ENCODE results near the gene C19orf25. TPM values are rescaled to one million over a fixed set of nuclear protein-coding genes. Genes with fewer than 3 reads are reported as not detected.

The C19orf25 gene
- total RNA-seq: 10 to 100 TPM; 48.0 to 51.2 TPM

DNA sequence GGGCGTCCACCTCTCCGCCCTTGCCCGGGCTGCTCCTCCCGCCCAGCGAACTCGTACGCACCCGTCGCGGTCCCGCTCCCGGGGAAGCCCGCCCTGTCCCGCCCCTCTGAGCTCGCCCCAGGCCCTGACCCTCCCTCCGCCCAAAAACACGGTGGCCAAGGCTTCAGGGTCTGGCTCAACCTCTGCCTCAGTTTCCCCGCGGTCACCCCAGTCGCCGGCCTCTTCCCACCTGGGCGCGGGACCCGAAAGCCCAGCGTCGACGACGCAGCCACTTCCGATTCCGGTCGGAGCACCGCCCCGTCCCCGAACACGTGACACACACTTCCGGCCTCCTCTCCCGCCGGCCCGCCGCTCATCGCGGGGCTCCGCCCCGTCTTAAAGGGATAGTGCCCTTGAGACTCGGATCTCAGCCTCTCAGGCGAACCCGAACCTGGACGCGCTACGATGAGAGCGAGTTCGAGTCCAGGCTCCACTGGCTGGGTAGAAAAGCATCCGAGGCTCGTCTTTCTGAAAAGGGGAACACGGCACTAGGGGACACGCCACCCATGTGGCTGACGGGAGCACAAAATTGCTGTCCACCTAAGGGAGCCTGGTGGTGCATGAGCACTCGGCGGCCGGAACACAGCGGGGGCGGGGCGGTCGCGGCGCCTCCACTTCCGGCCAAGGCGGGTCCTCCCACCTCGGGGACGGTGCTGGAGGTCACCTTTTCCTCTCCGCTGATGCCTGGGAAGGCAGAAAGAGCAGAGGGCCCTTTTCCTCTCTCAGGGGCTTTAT lies at the start of gene C19orf25:
Gene C19orf25 (minus strand): TSS at position 282 of the 774 bp plus-strand sequence. CDS start 312 bp downstream, outside the sequence.
- peak; percentile 94 for DNase-seq
- no peaks in the 10 kb centered on the region for H3K27me3 Mint-ChIP-seq
- no peaks in the 10 kb centered on the region for H3K9me3 Mint-ChIP-seq
- peak within 1 kb of the TSS; percentile 100 for H3K4me3 Mint-ChIP-seq
- peaks cover 8% of the 10 kb centered on the region for H3K4me1 Mint-ChIP-seq
- ATAC-seq (ENCODE audit: low read depth): peak; percentile 88
- H3K36me3 Mint-ChIP-seq: peaks cover 2% of the 10 kb centered on the region
- POLR2A ChIA-PET: no interaction called here
- peak within 1 kb of the TSS; percentile 98 for H3K27ac Mint-ChIP-seq

DNA sequence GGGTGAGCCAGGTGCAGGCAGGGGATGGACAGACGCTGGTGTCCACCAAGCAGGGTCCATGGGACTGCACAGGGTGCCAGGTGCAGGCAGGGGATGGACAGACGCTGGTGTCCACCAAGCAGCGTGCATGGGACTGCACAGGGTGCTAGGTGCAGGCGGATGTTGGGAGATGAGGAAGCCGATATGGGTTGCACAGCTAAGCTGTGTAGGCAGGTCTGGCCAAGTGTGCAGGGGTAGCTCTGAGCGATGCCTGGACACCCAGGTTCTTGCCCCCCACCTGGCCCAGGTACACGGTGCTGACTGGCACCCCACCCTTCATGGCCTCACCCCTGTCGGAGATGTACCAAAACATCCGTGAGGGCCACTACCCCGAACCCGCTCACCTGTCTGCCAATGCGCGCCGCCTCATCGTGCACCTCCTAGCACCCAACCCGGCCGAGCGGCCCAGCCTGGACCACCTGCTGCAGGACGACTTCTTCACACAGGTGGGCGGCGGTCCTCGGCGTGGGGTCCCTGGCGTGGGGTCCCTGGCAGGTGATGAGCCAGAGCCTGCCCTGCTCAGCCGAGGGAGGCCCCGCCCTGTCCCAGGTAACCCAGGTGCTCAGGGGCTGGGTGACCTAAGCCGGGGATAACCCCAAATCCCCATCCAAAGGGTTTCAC lies 48.8 kb upstream of the C19orf25 start:
- Mint-ChIP-seq H3K4me3 (no peak overlapping the region), H3K9me3 (no peaks in the 10 kb centered on the region), H3K36me3 (no peaks in the 10 kb centered on the region), H3K4me1 (peaks cover 4% of the 10 kb centered on the region), H3K27me3 (peaks cover 21% of the 10 kb centered on the region), H3K27ac (no peak overlapping the region)
- ATAC-seq (ENCODE audit: low read depth): no peak
- DNase-seq: no peak
- POLR2A ChIA-PET: no interaction called here

DNA sequence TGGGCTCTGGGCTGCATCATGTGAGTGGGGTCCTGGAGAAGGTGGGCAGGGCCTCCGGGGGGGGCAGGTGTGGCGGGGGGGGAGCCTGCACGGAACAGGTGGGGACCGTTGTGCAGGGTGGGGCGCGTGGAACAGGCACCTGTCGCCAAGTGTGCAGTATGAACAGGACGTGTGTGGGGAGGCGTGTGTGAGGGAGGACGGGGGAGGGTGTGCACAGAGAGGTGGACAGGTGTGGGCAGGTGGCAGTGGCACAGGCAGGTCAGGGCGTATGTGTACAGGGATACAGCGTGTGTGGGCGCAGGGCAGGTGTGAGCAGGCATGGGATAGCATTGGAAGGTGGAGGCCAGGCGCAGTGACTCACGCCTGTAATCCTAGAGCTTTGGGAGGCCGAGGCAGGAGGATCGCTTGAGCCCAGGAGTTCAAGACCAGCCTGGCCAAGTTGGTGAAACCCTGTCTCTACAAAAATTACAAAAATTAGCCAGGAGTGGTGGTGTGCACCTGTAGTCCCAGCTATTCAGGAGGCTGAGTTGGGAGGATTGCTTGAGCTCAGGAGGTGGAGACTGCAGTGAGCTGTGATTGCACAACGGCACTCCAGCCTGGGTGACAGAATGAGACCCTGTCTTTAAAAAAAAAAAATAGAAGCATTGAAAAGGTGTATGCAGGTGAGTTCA lies 48.1 kb upstream of the C19orf25 start:
- POLR2A ChIA-PET: no interaction called here
- no peaks in the 10 kb centered on the region for H3K9me3 Mint-ChIP-seq
- no peaks in the 10 kb centered on the region for H3K36me3 Mint-ChIP-seq
- H3K27ac Mint-ChIP-seq: no peak overlapping the region
- peaks cover 23% of the 10 kb centered on the region for H3K27me3 Mint-ChIP-seq
- DNase-seq: no peak
- ATAC-seq (ENCODE audit: low read depth): no peak
- H3K4me1 Mint-ChIP-seq: peaks cover 4% of the 10 kb centered on the region
- no peak overlapping the region for H3K4me3 Mint-ChIP-seq

DNA sequence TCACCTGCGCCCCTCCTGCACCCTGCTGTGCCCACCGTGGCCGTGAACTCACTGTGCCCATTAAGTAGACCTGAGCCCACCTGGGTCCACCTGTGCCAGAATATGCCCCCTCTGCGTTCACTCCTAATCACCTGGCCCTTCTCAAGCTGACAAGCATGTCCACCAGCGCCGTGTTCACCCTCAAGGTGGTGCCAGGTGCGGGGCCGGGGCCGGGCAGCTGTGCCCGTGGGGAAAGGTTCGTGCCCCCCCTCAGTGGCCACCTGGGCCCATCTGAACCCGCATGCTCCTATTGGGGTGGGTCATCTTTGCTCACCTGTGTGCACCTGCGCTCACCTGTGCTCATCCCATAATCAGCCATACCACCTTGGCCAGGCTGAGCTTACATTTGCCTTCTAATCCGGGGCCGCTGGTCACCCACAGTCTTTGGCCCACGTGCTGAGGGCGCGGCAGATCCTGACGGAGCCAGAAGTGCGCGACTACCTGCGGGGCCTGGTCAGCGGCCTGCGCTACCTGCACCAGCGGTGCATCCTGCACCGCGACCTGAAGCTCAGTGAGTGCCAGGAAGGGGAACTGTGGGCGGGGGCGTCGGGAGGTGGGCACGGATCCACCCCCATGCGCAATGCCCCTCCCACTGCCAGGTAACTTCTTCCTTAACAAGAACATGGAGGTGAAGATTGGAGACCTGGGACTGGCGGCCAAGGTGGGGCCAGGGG lies 47.2 kb upstream of the C19orf25 start:
- Mint-ChIP-seq H3K4me1 (peaks cover 4% of the 10 kb centered on the region), H3K36me3 (no peaks in the 10 kb centered on the region), H3K27ac (no peak overlapping the region), H3K27me3 (peaks cover 23% of the 10 kb centered on the region), H3K9me3 (no peaks in the 10 kb centered on the region), H3K4me3 (no peak overlapping the region)
- no peak for ATAC-seq (ENCODE audit: low read depth)
- DNase-seq: no peak
- POLR2A ChIA-PET: no interaction called here

DNA sequence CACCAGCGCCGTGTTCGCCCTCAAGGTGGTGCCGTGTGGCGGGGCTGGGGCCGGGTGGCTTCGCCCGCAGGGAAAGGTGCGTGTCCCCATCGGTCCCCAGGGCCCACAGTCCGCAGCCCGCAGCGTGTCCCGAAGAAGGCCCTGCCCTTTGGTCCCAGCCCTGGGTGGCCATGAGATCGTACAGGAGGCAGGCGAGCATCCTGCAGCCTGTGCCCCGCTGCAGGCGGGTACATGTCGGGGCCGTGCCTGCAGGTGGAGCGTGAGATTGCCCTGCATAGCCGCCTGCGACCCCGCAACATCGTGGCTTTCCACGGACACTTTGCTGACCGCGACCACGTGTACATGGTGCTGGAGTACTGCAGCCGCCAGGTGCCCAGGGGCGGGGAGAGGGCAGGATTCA lies 46.3 kb upstream of the C19orf25 start:
- no peaks in the 10 kb centered on the region for H3K36me3 Mint-ChIP-seq
- no peaks in the 10 kb centered on the region for H3K9me3 Mint-ChIP-seq
- no peak overlapping the region for H3K4me3 Mint-ChIP-seq
- no peak for ATAC-seq (ENCODE audit: low read depth)
- no peak for DNase-seq
- peaks cover 4% of the 10 kb centered on the region for H3K4me1 Mint-ChIP-seq
- no peak overlapping the region for H3K27ac Mint-ChIP-seq
- peaks cover 23% of the 10 kb centered on the region for H3K27me3 Mint-ChIP-seq
- POLR2A ChIA-PET: no interaction called here

GRCh38 chr19:1524972-1525325 lies 45.9 kb upstream of the C19orf25 start:
- peaks cover 4% of the 10 kb centered on the region for H3K4me1 Mint-ChIP-seq
- H3K9me3 Mint-ChIP-seq: no peaks in the 10 kb centered on the region
- H3K27ac Mint-ChIP-seq: no peak overlapping the region
- no peak overlapping the region for H3K4me3 Mint-ChIP-seq
- POLR2A ChIA-PET: no interaction called here
- ATAC-seq (ENCODE audit: low read depth) (no peak), DNase-seq (no peak)
- H3K36me3 Mint-ChIP-seq: no peaks in the 10 kb centered on the region
- H3K27me3 Mint-ChIP-seq: peaks cover 23% of the 10 kb centered on the region

DNA sequence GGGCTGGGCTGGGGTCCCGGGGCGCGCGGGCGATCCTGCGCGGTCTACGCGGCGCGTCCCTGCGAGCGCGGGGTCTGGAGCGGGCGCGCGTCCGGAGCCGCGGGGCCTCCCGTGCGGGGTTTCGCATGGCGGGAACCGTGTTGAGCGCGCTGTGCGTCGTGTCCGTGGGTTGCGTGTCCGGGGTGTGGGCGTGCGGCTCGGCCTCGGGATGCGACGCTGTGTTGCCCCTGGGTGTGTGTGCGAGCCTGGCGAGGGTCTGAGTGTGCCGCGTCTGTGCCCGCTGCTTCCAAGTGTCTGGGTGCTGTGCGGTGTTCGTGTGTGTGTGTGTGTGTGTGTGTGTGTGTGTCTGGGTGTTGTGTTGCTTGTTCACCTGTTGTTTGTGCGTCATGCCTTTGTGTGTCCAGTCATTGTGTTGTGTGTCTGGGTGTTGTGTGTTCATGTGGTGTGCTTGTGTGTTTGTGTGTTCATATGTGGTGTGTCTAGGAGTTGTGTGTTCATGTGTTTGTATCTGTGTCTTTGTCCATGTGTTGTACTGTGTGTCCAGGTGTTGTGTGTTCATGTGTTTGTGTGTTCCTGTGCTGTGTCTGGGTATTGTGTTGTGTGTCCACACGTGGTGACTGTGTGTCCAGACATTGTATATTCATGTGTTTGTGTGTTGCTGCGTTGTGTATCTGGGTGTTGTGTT lies 45.4 kb upstream of the C19orf25 start:
- POLR2A ChIA-PET: no interaction called here
- H3K4me1 Mint-ChIP-seq: peaks cover 4% of the 10 kb centered on the region
- H3K36me3 Mint-ChIP-seq: no peaks in the 10 kb centered on the region
- peaks cover 23% of the 10 kb centered on the region for H3K27me3 Mint-ChIP-seq
- no peak overlapping the region for H3K4me3 Mint-ChIP-seq
- DNase-seq (no peak), ATAC-seq (ENCODE audit: low read depth) (no peak)
- no peaks in the 10 kb centered on the region for H3K9me3 Mint-ChIP-seq
- peak overlapping the region; percentile 35 for H3K27ac Mint-ChIP-seq

DNA sequence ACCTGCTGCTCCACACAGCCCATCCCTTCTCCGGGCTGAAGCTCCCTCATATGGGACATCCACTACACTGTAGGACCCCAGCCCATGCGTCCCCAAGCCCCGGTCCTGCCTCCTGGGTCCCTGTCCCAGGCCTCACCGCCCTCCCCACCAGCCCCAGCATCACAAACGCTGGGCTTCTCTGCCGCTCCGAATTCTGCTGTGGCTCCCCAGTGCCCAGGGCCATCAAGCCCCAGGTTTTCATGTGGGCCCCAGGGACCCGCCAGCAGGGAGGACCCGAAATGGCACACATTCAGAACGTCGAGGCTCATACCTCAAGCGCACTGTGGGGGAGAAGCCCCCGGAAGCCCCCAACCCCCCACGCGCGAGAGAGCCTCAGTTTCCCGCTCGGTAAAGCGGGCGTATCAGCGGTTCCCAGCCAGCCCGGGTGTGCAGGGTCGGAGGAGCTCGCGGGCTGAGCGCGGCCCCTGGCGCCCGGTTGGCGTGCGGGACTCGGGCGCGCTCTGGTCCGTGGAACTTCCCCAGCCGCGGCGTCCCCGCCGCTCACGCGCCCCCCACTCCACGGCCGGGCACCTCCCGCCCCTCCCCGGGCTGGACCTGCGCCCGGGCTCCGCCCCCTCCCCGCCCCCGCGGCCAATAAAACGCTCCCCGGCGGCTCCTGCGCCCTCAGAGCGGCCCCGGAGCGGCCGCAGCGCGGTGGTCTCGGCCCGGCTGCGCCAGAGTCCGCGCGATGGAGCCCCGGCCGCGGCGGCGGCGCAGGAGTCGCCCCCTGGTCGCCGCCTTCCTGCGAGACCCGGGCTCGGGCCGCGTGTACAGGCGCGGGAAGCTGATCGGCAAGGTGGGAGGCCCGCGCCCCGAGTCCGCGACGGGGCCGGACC lies 44.6 kb upstream of the C19orf25 start, which contains the start of gene PLK5:
Gene PLK5 (plus strand): TSS at position 666 of the 875 bp plus-strand sequence. CDS start 2,920 bp downstream, outside the sequence.
- Mint-ChIP-seq H3K9me3 (no peaks in the 10 kb centered on the region), H3K4me1 (peaks cover 4% of the 10 kb centered on the region), H3K36me3 (no peaks in the 10 kb centered on the region), H3K27ac (peak within 1 kb of the TSS; percentile 35), H3K27me3 (peaks cover 23% of the 10 kb centered on the region), H3K4me3 (no peak within 1 kb of the TSS)
- POLR2A ChIA-PET: no interaction called here
- ATAC-seq (ENCODE audit: low read depth) (no peak), DNase-seq (no peak)

- Mint-ChIP-seq H3K4me3 (no peak overlapping the region), H3K27me3 (peaks cover 23% of the 10 kb centered on the region), H3K4me1 (peaks cover 4% of the 10 kb centered on the region), H3K36me3 (no peaks in the 10 kb centered on the region), H3K27ac (no peak overlapping the region), H3K9me3 (no peaks in the 10 kb centered on the region)
- DNase-seq: no peak
- no peak for ATAC-seq (ENCODE audit: low read depth)
- POLR2A ChIA-PET: no interaction called here
These were observed 43.8 kb upstream of the C19orf25 start for GRCh38 chr19:1522838-1523237.

GRCh38 chr19:1522061-1522460 lies 43.0 kb upstream of the C19orf25 start:
- Mint-ChIP-seq H3K9me3 (no peaks in the 10 kb centered on the region), H3K36me3 (no peaks in the 10 kb centered on the region), H3K27ac (no peak overlapping the region), H3K27me3 (peaks cover 20% of the 10 kb centered on the region), H3K4me3 (no peak overlapping the region), H3K4me1 (peaks cover 4% of the 10 kb centered on the region)
- ATAC-seq (ENCODE audit: low read depth): no peak
- POLR2A ChIA-PET: no interaction called here
- no peak for DNase-seq

DNA sequence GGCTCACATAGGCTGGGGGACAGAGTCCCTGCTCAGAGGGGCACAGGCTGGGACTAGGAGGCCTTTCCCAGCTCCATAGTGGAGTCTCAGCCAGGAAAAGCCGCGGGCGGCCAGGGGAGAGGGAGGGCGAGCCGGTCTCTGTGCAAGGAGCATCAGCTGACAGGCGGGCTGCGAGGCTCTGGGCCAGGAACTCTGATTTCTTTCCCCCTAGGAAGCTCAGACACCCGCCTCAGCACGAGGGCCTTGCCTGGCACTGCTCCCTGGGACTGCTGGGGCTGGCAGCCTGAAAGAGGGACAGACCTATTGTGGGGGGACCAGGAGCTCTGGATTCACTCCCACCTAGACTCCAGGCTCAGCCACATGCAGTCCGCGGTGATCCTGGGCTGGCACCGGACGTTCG lies 42.6 kb upstream of the C19orf25 start:
- Mint-ChIP-seq H3K4me3 (no peak overlapping the region), H3K27ac (no peak overlapping the region), H3K9me3 (no peaks in the 10 kb centered on the region), H3K27me3 (peaks cover 20% of the 10 kb centered on the region), H3K36me3 (no peaks in the 10 kb centered on the region), H3K4me1 (peaks cover 4% of the 10 kb centered on the region)
- POLR2A ChIA-PET: no interaction called here
- no peak for ATAC-seq (ENCODE audit: low read depth)
- no peak for DNase-seq

DNA sequence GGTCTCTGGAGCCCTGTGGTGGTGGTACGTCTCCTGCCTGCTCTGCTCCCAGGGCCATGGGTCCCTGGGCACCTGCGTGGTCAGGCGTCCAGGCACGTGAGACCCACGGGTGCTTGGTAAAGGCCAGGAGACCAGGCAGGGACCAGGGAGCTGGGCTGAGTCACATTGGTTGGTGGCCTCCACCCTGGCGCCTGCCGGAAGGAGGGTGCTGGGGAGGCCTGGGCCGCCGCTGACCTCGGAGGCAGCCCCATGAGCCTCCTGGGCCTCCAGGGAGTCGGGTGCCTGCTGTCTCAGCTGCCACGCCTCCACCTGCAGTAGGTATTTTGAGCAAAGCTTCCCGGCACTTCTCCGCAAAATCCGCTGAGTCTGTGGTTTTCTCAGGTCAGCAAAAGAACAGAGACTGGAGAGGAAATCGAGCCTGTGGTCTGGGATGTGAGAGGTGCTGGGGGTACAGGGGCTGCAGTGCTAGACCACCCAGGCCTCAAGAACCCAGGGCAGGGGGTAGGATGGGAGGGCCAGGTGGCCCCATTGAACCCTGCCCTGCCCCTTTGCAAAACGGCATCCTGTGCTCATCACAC lies 41.3 kb upstream of the C19orf25 start:
- Mint-ChIP-seq H3K27ac (no peak overlapping the region), H3K36me3 (no peaks in the 10 kb centered on the region), H3K27me3 (peaks cover 18% of the 10 kb centered on the region), H3K9me3 (no peaks in the 10 kb centered on the region), H3K4me1 (peaks cover 4% of the 10 kb centered on the region), H3K4me3 (no peak overlapping the region)
- ATAC-seq (ENCODE audit: low read depth) (no peak), DNase-seq (no peak)
- POLR2A ChIA-PET: no interaction called here
